Fibroblast of the aortic adventitia (primary cell): Measurements from ENCODE around the gene SSMEM1. TPM values are rescaled to one million over a fixed set of nuclear protein-coding genes. Genes with fewer than 3 reads are reported as not detected.

Experiments
- DNase-seq: peaks from one replicate; pipeline ENCODE4 v3.0.0-alpha.2; 2010; ENCODE audit warnings: low read depth
- H3K4me3 ChIP-seq: 2 replicates; pipeline ENCODE4 v1.5.1; 2011; ENCODE audit warnings: low read depth, mild to moderate bottlenecking, control low read depth, low read length, moderate library complexity
- total RNA-seq: library from RNA; depleted of rRNA; stranded (reverse); fragments of >200 nt; gene quantifications from 2 replicates; pipeline ENCODE4 v1.2.3, GENCODE V29; 2012; ENCODE audit warnings: low replicate concordance
- TF ChIP-seq, protein P1 (sequence below): IDR thresholded peaks from 2 replicates; pipeline ENCODE4 v1.5.1; 2011; ENCODE audit warnings: mild to moderate bottlenecking, low read length, control low read depth, inconsistent platforms; ENCODE audit not compliant: insufficient read depth

Gene SSMEM1, protein sequence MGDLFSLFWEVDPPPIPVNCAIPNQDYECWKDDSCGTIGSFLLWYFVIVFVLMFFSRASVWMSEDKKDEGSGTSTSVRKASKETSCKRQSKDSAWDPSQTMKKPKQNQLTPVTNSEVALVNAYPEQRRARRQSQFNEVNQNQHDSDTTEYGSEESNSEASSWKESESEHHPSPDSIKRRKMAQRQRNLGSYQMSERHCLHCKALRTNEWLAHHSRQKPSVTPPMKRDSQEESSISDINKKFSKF
- total RNA-seq = not detected in 2 replicates

DNA sequence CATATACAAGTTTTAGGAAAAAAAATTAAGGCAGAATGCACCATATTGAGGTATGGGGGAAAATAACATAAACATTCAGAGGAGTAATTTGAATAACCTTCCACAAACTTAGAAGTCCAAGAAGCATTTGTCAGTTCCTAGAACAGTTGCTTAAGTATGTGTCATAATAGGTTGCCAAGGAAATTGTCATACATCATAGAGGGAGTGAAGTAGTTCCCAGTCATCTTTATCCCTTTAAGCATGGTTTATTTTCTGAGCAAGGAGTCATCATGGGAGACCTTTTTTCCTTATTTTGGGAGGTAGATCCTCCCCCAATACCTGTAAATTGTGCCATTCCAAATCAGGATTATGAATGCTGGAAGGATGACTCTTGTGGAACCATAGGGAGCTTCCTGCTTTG is at the start of gene SSMEM1:
Gene SSMEM1, plus strand, starts transcription at position 219 of the 400 bp plus-strand sequence. Its CDS starts 51 bp downstream, at position 270.
- H3K4me3 ChIP-seq = no peak within 1 kb of the TSS
- peak; percentile 55 for DNase-seq
- TF ChIP-seq, protein P1, sequence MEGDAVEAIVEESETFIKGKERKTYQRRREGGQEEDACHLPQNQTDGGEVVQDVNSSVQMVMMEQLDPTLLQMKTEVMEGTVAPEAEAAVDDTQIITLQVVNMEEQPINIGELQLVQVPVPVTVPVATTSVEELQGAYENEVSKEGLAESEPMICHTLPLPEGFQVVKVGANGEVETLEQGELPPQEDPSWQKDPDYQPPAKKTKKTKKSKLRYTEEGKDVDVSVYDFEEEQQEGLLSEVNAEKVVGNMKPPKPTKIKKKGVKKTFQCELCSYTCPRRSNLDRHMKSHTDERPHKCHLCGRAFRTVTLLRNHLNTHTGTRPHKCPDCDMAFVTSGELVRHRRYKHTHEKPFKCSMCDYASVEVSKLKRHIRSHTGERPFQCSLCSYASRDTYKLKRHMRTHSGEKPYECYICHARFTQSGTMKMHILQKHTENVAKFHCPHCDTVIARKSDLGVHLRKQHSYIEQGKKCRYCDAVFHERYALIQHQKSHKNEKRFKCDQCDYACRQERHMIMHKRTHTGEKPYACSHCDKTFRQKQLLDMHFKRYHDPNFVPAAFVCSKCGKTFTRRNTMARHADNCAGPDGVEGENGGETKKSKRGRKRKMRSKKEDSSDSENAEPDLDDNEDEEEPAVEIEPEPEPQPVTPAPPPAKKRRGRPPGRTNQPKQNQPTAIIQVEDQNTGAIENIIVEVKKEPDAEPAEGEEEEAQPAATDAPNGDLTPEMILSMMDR = no peak

DNA sequence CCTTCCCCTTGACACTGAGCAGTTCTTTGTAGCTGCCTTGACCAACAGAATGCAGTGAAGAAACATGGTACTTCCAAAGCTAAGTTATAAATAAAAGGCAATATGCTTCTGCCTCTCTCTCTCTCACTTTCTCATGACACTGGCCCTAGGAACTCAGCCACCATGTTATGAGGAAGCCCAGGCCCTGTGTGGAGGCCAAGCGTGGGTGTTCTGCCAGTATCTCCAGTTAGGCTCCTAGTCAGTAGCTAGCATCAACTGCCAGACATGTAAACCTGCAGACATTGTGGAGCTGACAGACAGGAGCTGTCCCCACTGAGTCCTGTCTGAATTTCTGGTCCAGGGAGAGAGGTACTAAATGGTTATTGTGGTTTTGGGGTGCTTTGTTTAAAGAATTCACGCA is 47.6 kb upstream of the SSMEM1 start:
- H3K4me3 ChIP-seq = no peak overlapping the region
- TF ChIP-seq, protein P1 = no peak
- DNase-seq = no peak

DNA sequence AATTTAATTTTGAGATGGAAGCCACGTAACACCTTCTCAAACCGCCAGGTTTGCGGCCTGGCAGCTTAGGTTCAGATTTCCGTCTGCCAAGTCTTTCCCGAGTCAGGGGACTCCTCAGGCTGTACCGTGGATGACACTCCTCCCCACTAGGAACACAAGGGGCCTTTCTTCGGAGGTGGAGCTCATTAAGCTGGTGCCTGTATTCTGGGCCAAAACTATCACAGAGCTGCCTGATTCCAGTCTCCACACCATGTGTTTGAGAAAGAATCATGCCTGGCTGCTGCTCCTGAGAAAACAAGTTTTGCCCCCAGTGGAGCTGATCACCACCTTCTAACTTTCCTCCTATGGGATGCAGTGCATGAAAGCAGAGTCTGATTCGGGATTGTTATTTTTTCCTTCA is 47.2 kb upstream of the SSMEM1 start:
- DNase-seq = no peak
- H3K4me3 ChIP-seq = no peak overlapping the region
- TF ChIP-seq, protein P1 = no peak

DNA sequence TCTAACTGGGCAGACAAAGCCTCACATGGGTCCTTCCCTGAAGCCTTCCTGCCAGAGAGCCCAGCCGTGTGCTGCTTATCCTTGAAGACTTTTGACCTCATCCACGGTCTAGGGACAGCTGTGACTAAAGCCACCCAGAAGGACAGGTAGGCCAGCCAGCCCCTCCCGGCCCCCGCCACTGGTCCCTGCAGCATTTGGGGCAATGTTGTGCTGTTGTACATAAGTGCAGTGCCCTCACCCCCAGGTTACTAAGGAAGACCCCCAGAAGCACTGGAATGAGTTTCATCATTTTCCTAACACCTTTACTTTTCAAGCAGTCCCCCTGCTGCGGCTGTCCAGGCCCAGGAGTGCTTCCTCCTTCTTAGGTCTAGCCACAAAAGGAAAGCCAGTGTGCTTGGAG is 45.5 kb upstream of the SSMEM1 start:
- TF ChIP-seq, protein P1 = no peak
- no peak overlapping the region for H3K4me3 ChIP-seq
- DNase-seq = no peak

DNA sequence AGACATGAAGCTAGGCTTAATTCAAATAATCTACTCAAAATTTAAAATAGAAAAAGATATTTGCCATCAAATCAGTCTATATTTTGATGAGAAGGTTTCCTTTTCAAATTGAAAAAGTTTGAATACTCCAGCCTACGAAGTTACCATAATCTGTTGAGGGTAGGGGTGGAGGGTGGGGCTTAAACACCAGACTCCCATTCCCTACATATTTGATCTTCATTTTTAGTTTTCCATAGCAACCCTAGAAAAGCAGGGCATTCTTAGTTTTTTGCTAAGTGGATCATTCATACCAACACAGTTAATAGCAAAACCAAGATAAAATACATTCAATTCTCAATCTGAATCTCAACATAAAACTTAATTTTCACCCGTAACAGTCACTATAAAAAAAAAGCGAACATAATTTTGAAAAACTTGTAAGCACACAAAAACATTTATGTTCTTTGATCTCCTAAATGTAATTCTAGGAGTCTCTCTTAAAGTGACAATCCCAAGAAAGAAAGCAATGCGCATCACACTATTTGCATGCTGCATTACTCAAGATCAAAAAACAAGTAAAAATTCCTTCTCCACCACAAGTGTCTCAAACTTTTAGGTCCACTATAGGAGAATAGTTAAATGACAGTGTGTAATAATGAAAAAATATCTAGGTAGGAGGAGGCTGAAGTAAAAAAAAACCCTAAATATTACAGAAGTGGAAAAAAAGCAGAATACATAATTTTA is 33.3 kb upstream of the SSMEM1 start:
- no peak overlapping the region for H3K4me3 ChIP-seq
- TF ChIP-seq, protein P1 = no peak
- DNase-seq = no peak

DNA sequence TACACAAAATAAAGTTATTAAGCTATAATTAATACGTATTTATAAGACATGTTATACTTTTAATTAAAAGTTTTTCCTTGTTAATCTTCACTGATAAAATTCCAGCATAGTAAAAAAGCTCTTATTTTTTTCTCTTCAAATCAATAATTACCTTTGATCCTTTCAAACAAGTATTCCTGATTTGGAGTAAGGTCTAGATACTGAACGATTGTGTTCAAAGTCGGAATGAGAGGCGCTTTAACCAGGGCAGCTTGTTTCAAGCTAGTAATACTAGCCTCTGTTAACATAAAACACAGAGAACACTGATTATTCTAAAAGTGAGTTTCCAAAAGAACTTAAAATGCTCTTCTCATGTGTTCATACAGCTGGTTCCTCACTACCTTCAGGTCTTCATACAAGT is 29.4 kb upstream of the SSMEM1 start:
- DNase-seq = no peak
- TF ChIP-seq, protein P1 = no peak
- H3K4me3 ChIP-seq = no peak overlapping the region
